Activated naive CD8-positive, alpha-beta T cell treated with anti-CD3 and anti-CD28 coated beads, Interleukin-2, amount 10 ng/mL, durations not matched to agents 7 days and 5 days (primary cell): ENCODE results near the gene GPR183. TPM values are rescaled to one million over a fixed set of nuclear protein-coding genes. Genes with fewer than 3 reads are reported as not detected.

Experiments used
- ATAC-seq: fragments of 150-1000 bp; cut with Tn5 transposase; one replicate; pipeline ENCODE4 v1.10.0; 2021; ENCODE audit warnings: low read depth, moderate library complexity
- POLR2A ChIA-PET: fragments of 350-600 bp; sonication (Branson Sonifier 250); formaldehyde crosslinking; loops from one replicate; lab custom pipeline; 2021; ENCODE audit warnings: antibody characterized with exemption; lab: Charles Lee
- DNase-seq: peaks from one replicate; pipeline ENCODE4 v3.0.0; 2021
- H3K27ac Mint-ChIP-seq: one replicate; pipeline ENCODE4 v1.8.0; 2022; ENCODE audit warnings: mild to moderate bottlenecking, mixed read lengths
- H3K27me3 Mint-ChIP-seq: one replicate; pipeline ENCODE4 v1.8.0; 2022; ENCODE audit warnings: mild to moderate bottlenecking, moderate library complexity, mixed read lengths
- H3K36me3 Mint-ChIP-seq: one replicate; pipeline ENCODE4 v1.8.0; 2021; ENCODE audit warnings: mild to moderate bottlenecking, mixed read lengths
- H3K4me1 Mint-ChIP-seq: one replicate; pipeline ENCODE4 v1.8.0; 2021; ENCODE audit warnings: mixed read lengths
- H3K4me3 Mint-ChIP-seq: one replicate; pipeline ENCODE4 v1.8.0; 2022; ENCODE audit warnings: mild to moderate bottlenecking, moderate library complexity, mixed read lengths
- H3K9me3 Mint-ChIP-seq: one replicate; pipeline ENCODE4 v1.8.0; 2021; ENCODE audit warnings: mixed read lengths
- total RNA-seq, 2 experiments: library from RNA; stranded (reverse); gene quantifications; one replicate each; pipeline ENCODE4 v1.2.3, GENCODE V29; 2021

The GPR183 gene
- total RNA-seq, 2 experiments from 2014 or later = 36.4 to 44.9 TPM

DNA sequence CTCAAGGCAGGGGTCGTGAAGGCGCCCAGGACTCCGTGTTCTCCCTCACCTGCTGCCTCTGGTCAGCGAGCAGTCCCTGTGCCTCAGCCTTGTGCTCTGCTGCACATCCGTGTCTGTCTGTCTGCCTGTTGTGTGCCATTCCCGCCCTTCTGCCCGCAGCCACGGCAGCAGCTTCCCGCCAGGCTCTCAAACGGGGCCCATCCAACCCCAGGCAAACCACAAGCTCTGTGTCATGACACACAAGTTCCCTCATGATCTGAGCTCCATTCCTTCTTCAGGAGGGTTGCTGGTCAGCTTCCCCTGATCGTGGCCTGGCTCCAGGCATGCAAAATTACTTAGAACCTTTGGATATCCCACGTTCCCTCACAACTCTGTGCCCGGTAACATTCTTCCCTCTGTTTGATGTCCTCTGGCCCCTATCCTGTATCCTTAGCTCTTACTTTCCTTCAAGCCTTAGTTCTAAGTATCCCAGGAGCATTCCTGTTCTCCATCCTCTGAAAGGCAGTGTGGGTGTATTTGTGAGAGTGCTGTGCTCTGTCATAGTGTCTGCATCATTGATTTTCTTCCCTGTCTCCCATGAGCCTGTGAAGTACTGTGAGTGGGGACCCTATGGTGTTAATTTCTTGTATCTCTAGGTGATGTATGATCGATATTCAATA lies 3.2 kb downstream of the GPR183 start:
- DNase-seq = no peak
- POLR2A ChIA-PET = no interaction called here
- Mint-ChIP-seq H3K4me1 (peaks cover 51% of the 10 kb centered on the region), H3K27me3 (no peaks in the 10 kb centered on the region), H3K36me3 (peaks cover 35% of the 10 kb centered on the region), H3K27ac (peak overlapping the region; percentile 50), H3K4me3 (peak overlapping the region; percentile 37), H3K9me3 (no peaks in the 10 kb centered on the region)
- no peak for ATAC-seq

DNA sequence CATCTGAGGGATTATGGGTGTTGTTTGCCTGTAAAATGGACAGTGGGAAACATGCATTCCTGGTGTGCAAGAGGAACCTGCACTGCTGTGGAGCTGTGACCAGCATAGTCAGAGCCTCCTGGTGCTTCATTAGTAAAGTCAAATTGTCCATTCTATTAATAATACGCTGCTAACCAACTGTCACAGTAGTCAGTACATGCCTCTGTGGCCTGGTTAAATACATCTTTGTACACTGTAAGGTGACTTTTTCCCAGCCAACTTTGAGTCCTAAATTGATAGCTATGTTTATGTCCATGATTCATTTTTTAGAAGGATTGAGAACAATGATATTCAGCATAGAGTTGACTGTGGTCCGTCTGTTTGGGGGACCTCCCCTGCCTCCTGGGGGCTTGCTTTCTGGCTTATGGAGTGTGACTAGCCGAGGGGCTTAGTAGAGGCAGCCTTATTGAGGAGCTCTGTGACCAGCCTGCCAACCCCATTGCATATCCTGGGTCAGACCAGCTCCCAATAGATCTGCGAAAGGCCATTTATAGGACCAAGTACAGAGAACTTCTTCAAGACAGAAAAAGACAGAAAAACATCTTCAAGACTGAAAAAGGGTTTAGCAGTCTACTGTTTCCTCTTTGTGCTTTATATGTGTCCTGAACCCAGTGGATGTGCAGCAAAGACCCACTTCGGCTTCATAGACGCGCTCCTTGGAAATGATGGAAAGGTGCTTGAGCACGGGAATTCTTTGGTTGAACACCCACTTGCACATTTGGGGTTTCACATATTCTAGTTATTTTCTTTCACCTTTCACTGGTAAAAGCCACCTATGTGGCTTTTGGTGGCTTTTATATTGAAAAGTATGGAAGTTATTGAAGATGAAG lies 4.3 kb downstream of the GPR183 start:
- ATAC-seq (no peak), DNase-seq (no peak)
- H3K27me3 Mint-ChIP-seq = no peaks in the 10 kb centered on the region
- H3K4me3 Mint-ChIP-seq = no peak overlapping the region
- H3K36me3 Mint-ChIP-seq = peaks cover 26% of the 10 kb centered on the region
- H3K4me1 Mint-ChIP-seq = peaks cover 47% of the 10 kb centered on the region
- POLR2A ChIA-PET = interaction anchor here (0.6 to 1.0 kb wide), 2 partner anchors 29 to 165 kb away, joined by 3 read pairs; no protein-coding TSS in a partner anchor
- no peaks in the 10 kb centered on the region for H3K9me3 Mint-ChIP-seq
- H3K27ac Mint-ChIP-seq = no peak overlapping the region

DNA sequence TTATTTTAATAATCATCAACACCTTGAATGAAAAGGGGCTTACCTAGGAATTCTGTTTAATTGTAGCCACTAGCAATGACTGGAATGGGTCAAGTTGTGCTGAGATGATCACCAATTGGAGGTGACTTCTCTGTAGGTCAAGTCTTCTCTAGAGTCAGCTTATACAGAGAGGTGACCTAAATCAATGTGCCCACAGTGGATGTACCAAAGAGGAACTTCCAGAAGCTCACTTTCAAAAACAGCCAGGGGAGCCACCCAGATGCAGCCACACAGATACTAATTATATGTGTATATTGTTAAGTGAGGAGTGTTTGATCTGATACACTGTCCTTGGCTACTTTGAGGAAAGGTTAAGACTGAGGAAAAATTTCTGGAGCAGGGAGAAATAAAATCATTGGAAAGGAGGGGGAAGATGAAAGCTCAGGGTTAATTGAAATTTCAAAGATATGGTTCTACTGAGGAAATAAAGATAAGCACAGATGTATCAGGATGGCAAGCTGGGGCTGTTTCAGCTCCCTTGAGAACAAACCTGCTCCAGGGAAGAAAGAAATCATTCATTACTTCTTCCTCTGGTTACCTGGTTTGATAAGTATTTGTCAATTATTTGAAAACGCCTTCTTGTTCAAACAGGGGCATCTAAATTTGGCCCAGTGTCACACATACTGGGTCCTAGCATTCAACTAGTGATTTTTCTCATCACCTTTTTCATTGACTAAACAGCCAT lies 5.1 kb downstream of the GPR183 start:
- no peak overlapping the region for H3K4me3 Mint-ChIP-seq
- no peaks in the 10 kb centered on the region for H3K9me3 Mint-ChIP-seq
- ATAC-seq (no peak), DNase-seq (no peak)
- peak overlapping the region; percentile 13 for H3K27ac Mint-ChIP-seq
- H3K4me1 Mint-ChIP-seq = peaks cover 47% of the 10 kb centered on the region
- peaks cover 27% of the 10 kb centered on the region for H3K36me3 Mint-ChIP-seq
- POLR2A ChIA-PET = interaction anchor here (0.6 to 1.0 kb wide), 2 partner anchors 28 to 165 kb away, joined by 3 read pairs; no protein-coding TSS in a partner anchor
- H3K27me3 Mint-ChIP-seq = no peaks in the 10 kb centered on the region

DNA sequence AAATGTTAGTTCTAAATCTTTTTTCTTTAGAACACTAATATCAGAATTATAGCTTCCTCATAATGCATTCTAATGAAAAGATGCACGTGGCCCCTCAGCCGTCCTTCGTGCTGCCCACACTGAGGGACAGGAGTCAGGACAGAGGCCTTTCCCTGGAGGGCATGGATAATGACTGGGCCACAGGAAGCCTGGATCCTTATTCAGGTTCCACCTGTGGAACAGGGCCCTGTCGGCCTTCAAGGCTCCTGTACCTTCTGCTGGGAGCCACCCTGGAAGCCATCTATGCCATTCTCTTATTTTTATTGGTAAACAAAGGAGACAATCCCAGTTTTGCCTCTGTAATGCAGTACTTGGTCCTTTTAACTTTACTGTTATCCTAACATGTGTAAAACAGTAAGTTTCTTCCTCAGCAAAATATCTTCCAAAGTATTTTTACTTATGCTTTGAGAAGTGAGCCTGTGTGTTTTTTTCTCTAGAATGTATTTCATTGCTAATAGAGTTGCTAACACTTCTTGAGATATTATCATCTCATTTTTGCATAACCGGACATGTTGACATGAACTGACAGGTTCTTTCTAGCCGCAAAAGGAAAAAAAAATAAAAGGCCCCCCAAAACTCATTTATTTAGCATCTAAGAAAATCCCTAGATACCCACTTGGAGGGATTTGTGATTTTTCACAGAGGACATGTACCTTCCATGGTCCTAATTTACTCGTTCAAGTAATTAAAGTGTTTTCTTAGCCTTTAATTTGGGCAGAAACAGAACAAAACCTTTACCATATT lies 6.0 kb downstream of the GPR183 start:
- POLR2A ChIA-PET = interaction anchor here (1.0 kb wide), 1 partner anchor 27 kb away, joined by 3 read pairs; no protein-coding TSS in a partner anchor
- no peaks in the 10 kb centered on the region for H3K9me3 Mint-ChIP-seq
- H3K27me3 Mint-ChIP-seq = no peaks in the 10 kb centered on the region
- H3K4me3 Mint-ChIP-seq = no peak overlapping the region
- no peak for ATAC-seq
- DNase-seq = no peak
- peaks cover 48% of the 10 kb centered on the region for H3K4me1 Mint-ChIP-seq
- no peak overlapping the region for H3K27ac Mint-ChIP-seq
- H3K36me3 Mint-ChIP-seq = peaks cover 24% of the 10 kb centered on the region

DNA sequence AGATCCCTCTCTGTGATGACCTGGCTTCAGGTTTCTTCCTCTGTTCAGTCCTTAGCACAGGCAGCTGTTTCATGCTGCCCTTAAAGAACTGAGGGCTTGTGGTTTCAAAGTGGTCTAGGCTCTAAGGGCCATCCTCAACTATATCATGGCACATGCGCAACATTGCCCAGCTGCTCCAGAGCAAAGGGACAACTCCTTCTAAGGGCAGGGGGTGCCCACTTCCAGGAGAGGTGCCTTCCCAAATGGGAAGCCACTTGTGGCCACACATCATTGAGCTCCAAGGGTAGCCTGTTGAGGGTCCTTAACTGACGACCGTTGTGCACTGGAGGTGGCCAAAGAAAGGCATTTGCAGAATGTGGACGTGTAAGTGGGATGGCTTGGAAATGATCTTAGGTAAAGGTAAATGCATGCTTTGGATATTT lies 7.3 kb downstream of the GPR183 start:
- Mint-ChIP-seq H3K9me3 (no peaks in the 10 kb centered on the region), H3K36me3 (peaks cover 26% of the 10 kb centered on the region), H3K4me1 (peaks cover 53% of the 10 kb centered on the region), H3K27me3 (no peaks in the 10 kb centered on the region), H3K4me3 (no peak overlapping the region), H3K27ac (no peak overlapping the region)
- POLR2A ChIA-PET = no interaction called here
- ATAC-seq (no peak), DNase-seq (no peak)

DNA sequence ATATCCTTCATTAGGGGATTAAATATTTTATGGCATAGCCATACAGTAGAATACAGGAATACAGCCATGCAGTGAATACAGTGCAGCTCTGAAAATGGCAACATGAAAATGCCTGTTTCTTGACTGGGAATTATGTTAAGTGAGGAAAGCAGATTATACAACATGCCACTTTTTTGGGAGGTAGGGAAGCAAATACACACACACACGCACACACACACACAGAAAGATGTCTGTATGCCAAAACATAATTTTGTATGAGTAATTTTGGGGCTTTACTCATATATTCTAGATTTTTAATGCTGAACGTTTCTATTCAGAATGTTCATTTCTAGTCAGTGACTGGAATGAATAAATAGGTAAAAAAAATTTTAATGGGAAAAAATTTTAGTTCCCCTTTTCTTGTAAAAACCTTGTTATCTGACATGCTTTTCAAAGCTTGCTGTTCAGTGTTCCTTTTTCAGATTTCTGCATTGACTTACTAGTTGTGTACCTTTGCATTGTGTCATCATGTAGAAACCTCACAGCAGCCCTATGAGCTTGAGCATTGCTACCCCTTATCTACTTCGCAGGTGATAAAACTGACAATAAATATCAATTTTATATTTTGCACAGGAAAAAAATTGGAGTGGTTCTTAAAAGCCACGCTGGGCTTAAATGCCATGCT lies 7.8 kb downstream of the GPR183 start:
- no peak for DNase-seq
- Mint-ChIP-seq H3K36me3 (peaks cover 26% of the 10 kb centered on the region), H3K9me3 (no peaks in the 10 kb centered on the region), H3K27me3 (no peaks in the 10 kb centered on the region), H3K4me3 (no peak overlapping the region), H3K4me1 (peaks cover 50% of the 10 kb centered on the region), H3K27ac (no peak overlapping the region)
- no peak for ATAC-seq
- POLR2A ChIA-PET = no interaction called here

DNA sequence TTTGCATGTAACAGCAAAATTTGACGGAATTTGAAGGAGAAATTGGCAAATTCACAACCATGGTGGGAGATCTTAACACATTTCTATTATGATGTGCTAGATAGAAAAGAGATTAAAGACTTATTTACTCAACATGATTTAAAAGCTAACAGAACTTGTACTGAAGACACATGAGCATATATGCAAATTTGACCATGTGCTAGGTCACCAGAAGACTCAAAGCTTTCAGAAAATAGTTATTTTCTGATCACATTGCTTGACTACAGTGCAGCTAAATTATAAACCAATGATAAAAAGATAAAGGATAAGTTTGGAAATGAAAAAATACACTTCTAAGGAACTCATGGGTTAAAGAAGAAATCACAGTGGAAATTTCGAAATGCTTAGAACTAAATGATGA lies 9.1 kb downstream of the GPR183 start:
- Mint-ChIP-seq H3K27me3 (no peaks in the 10 kb centered on the region), H3K27ac (no peak overlapping the region), H3K9me3 (no peaks in the 10 kb centered on the region), H3K36me3 (peaks cover 30% of the 10 kb centered on the region), H3K4me3 (no peak overlapping the region), H3K4me1 (peaks cover 45% of the 10 kb centered on the region)
- POLR2A ChIA-PET = no interaction called here
- DNase-seq (no peak), ATAC-seq (no peak)

DNA sequence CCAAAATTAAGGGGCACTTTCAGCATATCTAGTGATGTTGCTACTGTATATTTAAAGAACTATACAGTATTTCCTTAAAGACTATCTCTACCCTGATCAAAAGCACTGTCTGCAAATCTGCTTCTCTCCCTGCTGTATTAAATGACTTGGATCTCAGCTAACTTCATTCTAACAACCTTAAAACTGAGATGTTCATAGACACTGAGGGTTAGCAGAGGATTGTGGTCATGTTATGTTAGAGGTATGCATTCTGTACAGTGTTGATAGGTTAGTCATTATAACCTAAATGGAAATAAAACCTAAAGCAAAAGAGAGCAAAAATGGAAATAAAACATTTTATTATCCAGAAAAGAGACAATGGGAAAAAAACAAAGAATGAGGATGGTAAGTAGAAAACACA lies 9.9 kb downstream of the GPR183 start:
- Mint-ChIP-seq H3K36me3 (peaks cover 31% of the 10 kb centered on the region), H3K4me3 (peak overlapping the region; percentile 45), H3K27me3 (no peaks in the 10 kb centered on the region), H3K27ac (peak overlapping the region; percentile 66), H3K4me1 (peaks cover 45% of the 10 kb centered on the region), H3K9me3 (no peaks in the 10 kb centered on the region)
- POLR2A ChIA-PET = interaction anchor here (0.7 to 0.9 kb wide), 2 partner anchors 55 to 203 kb away, joined by 3 to 5 read pairs; no protein-coding TSS in a partner anchor
- ATAC-seq (no peak), DNase-seq (no peak)

DNA sequence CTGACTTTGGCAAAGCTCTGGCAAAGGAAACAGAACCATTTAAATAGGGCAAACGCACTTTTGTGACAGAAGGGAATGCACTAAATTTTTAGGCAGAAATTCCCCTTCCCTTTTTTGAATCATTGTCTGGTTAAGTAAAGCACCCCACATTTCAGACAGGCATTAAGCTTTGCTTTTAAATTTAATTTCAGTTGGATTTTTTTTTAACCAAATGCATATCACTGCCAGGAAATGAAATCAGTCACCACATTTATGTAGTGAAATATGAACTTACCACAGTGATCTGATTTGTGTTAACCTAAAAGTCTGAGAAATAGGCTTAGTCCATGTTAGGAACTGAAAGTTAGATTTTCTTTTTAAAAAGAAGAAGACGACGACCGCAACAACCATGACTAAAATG lies 10.8 kb downstream of the GPR183 start:
- peak overlapping the region; percentile 75 for H3K4me3 Mint-ChIP-seq
- ATAC-seq (peak; percentile 82), DNase-seq (no peak)
- H3K4me1 Mint-ChIP-seq = peaks cover 42% of the 10 kb centered on the region
- peak overlapping the region; percentile 88 for H3K27ac Mint-ChIP-seq
- no peaks in the 10 kb centered on the region for H3K27me3 Mint-ChIP-seq
- POLR2A ChIA-PET = interaction anchor here (0.6 to 1.1 kb wide), 3 partner anchors 10 to 223 kb away, joined by 3 to 5 read pairs (median 4); no protein-coding TSS in a partner anchor
- peaks cover 30% of the 10 kb centered on the region for H3K36me3 Mint-ChIP-seq
- H3K9me3 Mint-ChIP-seq = no peaks in the 10 kb centered on the region

DNA sequence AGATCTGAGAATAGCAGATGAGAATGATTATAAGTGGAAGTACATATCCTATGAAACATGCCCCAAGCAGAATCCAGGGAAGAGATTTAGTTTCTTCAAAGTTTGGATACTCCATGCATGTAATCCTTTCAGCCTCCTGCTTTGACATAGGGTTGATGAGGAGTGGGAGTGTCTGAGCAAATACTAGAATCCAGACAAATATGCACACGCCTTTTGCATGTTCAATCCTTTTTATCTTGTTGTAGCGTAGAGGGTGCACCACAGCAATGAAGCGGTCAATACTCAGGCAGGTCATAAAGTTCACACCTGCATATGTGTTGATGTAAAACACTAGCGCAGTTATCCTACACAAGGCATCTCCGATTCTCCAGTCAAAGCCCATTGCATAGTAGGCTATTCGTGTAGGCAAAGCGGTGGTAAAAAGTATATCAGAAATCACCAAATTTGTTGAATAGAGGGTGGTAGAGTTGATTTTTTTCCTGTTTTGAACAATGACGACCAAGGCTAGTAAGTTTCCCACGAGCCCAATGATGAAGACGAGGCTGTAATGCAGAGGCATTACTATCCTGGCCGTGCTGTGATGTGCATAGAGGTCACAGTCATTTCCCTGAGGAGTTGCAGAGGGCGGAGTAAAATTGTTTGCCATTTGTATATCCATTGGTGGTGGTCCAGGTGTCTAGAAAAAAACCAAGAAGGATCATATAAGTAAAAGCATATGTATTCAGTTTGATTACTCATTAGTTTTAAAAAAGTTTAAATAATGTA lies 11.5 kb downstream of the GPR183 start:
- Mint-ChIP-seq H3K9me3 (no peaks in the 10 kb centered on the region), H3K36me3 (peaks cover 35% of the 10 kb centered on the region), H3K4me1 (peaks cover 44% of the 10 kb centered on the region), H3K27me3 (no peaks in the 10 kb centered on the region), H3K4me3 (peak overlapping the region; percentile 56), H3K27ac (peak overlapping the region; percentile 51)
- DNase-seq = no peak
- no peak for ATAC-seq
- POLR2A ChIA-PET = interaction anchor here (1.0 to 1.1 kb wide), 2 partner anchors 9 to 13 kb away, joined by 4 to 5 read pairs; no protein-coding TSS in a partner anchor

DNA sequence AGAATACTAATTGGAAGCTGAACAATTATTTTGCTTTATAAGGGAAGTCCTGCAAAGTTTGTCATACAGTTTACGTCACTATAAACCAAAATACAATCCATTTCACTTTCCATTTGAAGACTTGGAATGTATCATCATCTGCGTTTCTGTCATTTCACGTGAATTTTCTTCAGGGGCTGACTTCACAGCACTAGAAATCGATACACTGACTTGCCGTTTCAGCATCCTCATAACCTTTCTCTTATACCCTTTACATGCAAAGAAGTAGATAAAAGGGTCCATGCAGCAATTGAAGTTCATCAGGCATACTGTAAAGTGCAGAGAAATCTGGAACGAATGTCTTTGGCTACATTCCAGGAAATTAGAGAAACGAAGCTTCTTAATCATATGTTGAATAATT lies 12.2 kb downstream of the GPR183 start:
- H3K27ac Mint-ChIP-seq = no peak overlapping the region
- H3K27me3 Mint-ChIP-seq = no peaks in the 10 kb centered on the region
- H3K36me3 Mint-ChIP-seq = peaks cover 41% of the 10 kb centered on the region
- H3K4me1 Mint-ChIP-seq = peaks cover 43% of the 10 kb centered on the region
- ATAC-seq = no peak
- H3K4me3 Mint-ChIP-seq = no peak overlapping the region
- POLR2A ChIA-PET = no interaction called here
- DNase-seq = no peak
- H3K9me3 Mint-ChIP-seq = no peaks in the 10 kb centered on the region
